ENCODE results near the gene HPGD. TPM values are rescaled to one million over a fixed set of nuclear protein-coding genes. Genes with fewer than 3 reads are reported as not detected.

Gene HPGD
- total and polyA plus RNA-seq, 2 of the 4 experiments (the other 2 are of a cell fraction) = not detected

- Histone ChIP-seq H3K4ac (ENCODE audit: low read depth, low read length) (no peak overlapping the region), H2AFZ (replicated peaks; ENCODE audit: low read length, poor library complexity) (no peak overlapping the region), H3K79me1 (ENCODE audit: low read depth in 1 of 2, low read length in 2 of 2) (no peaks in the 10 kb centered on the region), H3K4me2 (ENCODE audit: low read depth, low read length) (no peak overlapping the region), H3K27ac (ENCODE audit: insufficient read depth, low read length) (no peak overlapping the region), H3K9me3 (ENCODE audit: control insufficient read depth, insufficient read depth, low read length) (peaks cover 3% of the 10 kb centered on the region; the same call in 1 of the 2 replicates), H3K9ac (ENCODE audit: low read depth, low read length) (no peak overlapping the region), H3K4me1 (ENCODE audit: control insufficient read depth, insufficient read depth, low read length) (no peaks in the 10 kb centered on the region), H3K23ac (ENCODE audit: low read depth, low read length) (no peak overlapping the region), H4K91ac (ENCODE audit: insufficient read depth, low read depth, low read length) (no peak overlapping the region), H2BK5ac (ENCODE audit: low read depth, low read length, poor library complexity, severe bottlenecking) (no peak overlapping the region), H3K9me1 (ENCODE audit: insufficient read depth, low read length) (no peaks in the 10 kb centered on the region), H4K8ac (ENCODE audit: low read depth in 2 of 2, low read length in 2 of 2) (no peak overlapping the region), H2BK120ac (ENCODE audit: low read depth, low read length) (no peak overlapping the region), H2AK9ac (replicated peaks; ENCODE audit: low read depth, low read length, poor library complexity) (no peak overlapping the region), H3K18ac (ENCODE audit: low read depth, low read length) (no peak overlapping the region), H4K5ac (ENCODE audit: low read depth, low read length) (no peak overlapping the region), H3K56ac (ENCODE audit: extremely low read depth, insufficient read depth, low read length) (no peak overlapping the region), H2AK5ac (ENCODE audit: low read depth, low read length) (no peak overlapping the region), H2BK15ac (ENCODE audit: low read depth, low read length) (no peak overlapping the region), H3K27me3 (ENCODE audit: control insufficient read depth, insufficient read depth, low read length) (no peaks in the 10 kb centered on the region), H3K14ac (replicated peaks; ENCODE audit: low read depth, low read length) (no peak overlapping the region), H3K4me3 (ENCODE audit: insufficient read depth, low read depth, low read length) (no peak overlapping the region), H3K36me3 (ENCODE audit: control insufficient read depth, insufficient read depth, low read length) (no peaks in the 10 kb centered on the region), H2BK20ac (ENCODE audit: low read depth, low read length) (no peak overlapping the region), H4K20me1 (ENCODE audit: insufficient read depth, low read length) (no peaks in the 10 kb centered on the region)
- ATAC-seq (ENCODE audit: low read depth) (no peak), DNase-seq (no peak)
- TF ChIP-seq USF2 (IDR thresholded peaks at IDR 0.05; ENCODE audit: low read depth, low read length) = no peak
- no peak for TF ChIP-seq SMC3 (IDR thresholded peaks at IDR 0.05; ENCODE audit: low read depth, low read length)
- TF ChIP-seq RAD21 (IDR thresholded peaks at IDR 0.05; ENCODE audit: low read length) = no peak
- TF ChIP-seq MAZ (IDR thresholded peaks at IDR 0.05; ENCODE audit: borderline replicate concordance, low read depth, low read length) = no peak
- TF ChIP-seq, protein P1, sequence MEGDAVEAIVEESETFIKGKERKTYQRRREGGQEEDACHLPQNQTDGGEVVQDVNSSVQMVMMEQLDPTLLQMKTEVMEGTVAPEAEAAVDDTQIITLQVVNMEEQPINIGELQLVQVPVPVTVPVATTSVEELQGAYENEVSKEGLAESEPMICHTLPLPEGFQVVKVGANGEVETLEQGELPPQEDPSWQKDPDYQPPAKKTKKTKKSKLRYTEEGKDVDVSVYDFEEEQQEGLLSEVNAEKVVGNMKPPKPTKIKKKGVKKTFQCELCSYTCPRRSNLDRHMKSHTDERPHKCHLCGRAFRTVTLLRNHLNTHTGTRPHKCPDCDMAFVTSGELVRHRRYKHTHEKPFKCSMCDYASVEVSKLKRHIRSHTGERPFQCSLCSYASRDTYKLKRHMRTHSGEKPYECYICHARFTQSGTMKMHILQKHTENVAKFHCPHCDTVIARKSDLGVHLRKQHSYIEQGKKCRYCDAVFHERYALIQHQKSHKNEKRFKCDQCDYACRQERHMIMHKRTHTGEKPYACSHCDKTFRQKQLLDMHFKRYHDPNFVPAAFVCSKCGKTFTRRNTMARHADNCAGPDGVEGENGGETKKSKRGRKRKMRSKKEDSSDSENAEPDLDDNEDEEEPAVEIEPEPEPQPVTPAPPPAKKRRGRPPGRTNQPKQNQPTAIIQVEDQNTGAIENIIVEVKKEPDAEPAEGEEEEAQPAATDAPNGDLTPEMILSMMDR (conservative IDR thresholded peaks at IDR 0.05; ENCODE audit: low read depth, low read length) = no peak
- no peak for TF ChIP-seq RFX5 (IDR thresholded peaks at IDR 0.05; ENCODE audit: low read depth, low read length)
- TF ChIP-seq CEBPB (IDR thresholded peaks at IDR 0.05; ENCODE audit: low read depth, low read length) = no peak
- no peak for TF ChIP-seq FOS (IDR thresholded peaks at IDR 0.05; ENCODE audit: low read depth, low read length)
- TF ChIP-seq POLR2A (IDR thresholded peaks at IDR 0.05; ENCODE audit: low read depth, low read length) = no peak
- no peak for TF ChIP-seq MXI1 (IDR thresholded peaks at IDR 0.05; ENCODE audit: borderline replicate concordance, low read depth, low read length)
- no peak for TF ChIP-seq MAFK (IDR thresholded peaks at IDR 0.05; ENCODE audit: low read depth, low read length)
- WGBS, 2 experiments (ENCODE audit: extremely low coverage in 2 of 2, insufficient read length in 1 of 2) = 0% methylated on average over 1 of the region's 3 CpGs; no CpG with 5 or more reads in 1 of the 2 experiments
- ChIA-PET POLR2A (ENCODE audit: unreplicated experiment) (no interaction called here), CTCF (interaction anchor here (0.5 kb wide), 1 partner anchor 412 kb away, joined by 3 read pairs; no protein-coding TSS in a partner anchor)
- dilution Hi-C loops (cut with HindIII; ENCODE audit: low sequenced_read_pairs, unreplicated experiment) = no loop called here
- in situ Hi-C loops (cut with MboI; ENCODE audit: low sequenced_read_pairs) = no loop called here
- intact Hi-C loops (cut with micrococcal nuclease) = no loop called here
- no TSS peak for BruUV-seq (replicated peaks)
Measured at GRCh38 chr4:174539571-174539970, 17.3 kb upstream of the HPGD start.
